ENCODE data around the gene FHIT.

DNA sequence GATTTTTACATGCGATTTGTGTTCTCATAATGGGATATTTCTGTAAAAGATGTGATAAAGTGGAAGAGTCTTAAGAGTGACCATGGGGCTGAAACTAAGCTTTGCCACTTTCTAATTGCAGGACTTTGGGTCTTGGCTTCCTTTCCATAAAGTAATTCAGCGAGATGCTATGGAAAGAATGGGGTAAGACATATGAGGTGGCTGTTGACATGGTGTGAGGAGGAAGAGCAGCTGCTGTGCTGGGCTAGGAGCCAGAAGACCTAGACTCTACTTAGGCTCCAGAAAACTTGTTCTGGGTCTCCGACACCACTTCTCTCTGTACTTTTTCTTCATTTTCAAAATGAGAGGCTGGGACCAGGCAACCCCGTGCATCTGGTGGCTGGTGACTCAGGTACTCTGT, 1547.0 kb downstream of the FHIT start:
- no peak for TF ChIP-seq EZH2 (IDR thresholded peaks at IDR 0.05; ENCODE audit: insufficient read depth, poor library complexity, severe bottlenecking)
- no peak for TF ChIP-seq EZH2phosphoT487 (IDR thresholded peaks at IDR 0.05; ENCODE audit: insufficient read depth, low read depth)

Measured in GM23248 (cell line).